Keratinocyte (primary cell): ENCODE results near the gene P2RX7. TPM values are rescaled to one million over a fixed set of nuclear protein-coding genes. Genes with fewer than 3 reads are reported as not detected.
A peak's percentile ranks its signal among the peaks of the same experiment; 100 is the strongest.

ENCODE experiments used
- DNase-seq: peaks from one replicate; pipeline ENCODE4 v3.0.0-alpha.2; 2011; ENCODE audit warnings: low read depth, missing footprints, low spot score
- FAIRE-seq: peaks from 2 replicates; lab custom pipeline; 2011; peaks lifted over from hg19 to GRCh38; lab: Jason Lieb, UNC
- H2AFZ ChIP-seq: 2 replicates; pipeline ENCODE4 v1.6.0; 2012; ENCODE audit warnings: low read length, control low read depth, inconsistent platforms; ENCODE audit not compliant: control insufficient read depth
- H3K27ac ChIP-seq: 2 replicates; pipeline ENCODE4 v1.5.1; 2011; ENCODE audit warnings: low read length; ENCODE audit not compliant: control insufficient read depth, insufficient read depth
- H3K27me3 ChIP-seq: 3 replicates; pipeline ENCODE4 v1.6.0; 2011; ENCODE audit warnings: low read length; ENCODE audit not compliant: control insufficient read depth, insufficient read depth; ENCODE audit errors: extremely low read depth
- H3K36me3 ChIP-seq, 2 experiments: 2 replicates in 1 of 2; 3 replicates in 1 of 2; pipeline ENCODE4 v1.5.1; 2011; ENCODE audit warnings: low read length in 2 of 2, mild to moderate bottlenecking in 1 of 2; ENCODE audit not compliant: control insufficient read depth in 2 of 2, insufficient read depth in 2 of 2; ENCODE audit errors: extremely low read depth in 1 of 2
- H3K4me1 ChIP-seq: 3 replicates; pipeline ENCODE4 v1.5.1; 2011; ENCODE audit warnings: low read length; ENCODE audit not compliant: control insufficient read depth, insufficient read depth; ENCODE audit errors: extremely low read depth
- H3K4me2 ChIP-seq: 3 replicates; pipeline ENCODE4 v1.6.0; 2011; ENCODE audit warnings: low read depth, low read length; ENCODE audit not compliant: control insufficient read depth, insufficient read depth; ENCODE audit errors: extremely low read depth
- H3K4me3 ChIP-seq, 3 experiments: fragments of 200-600 bp in 1 of 3; sonication (generic) in 1 of 3; 2 replicates in 2 of 3; 3 replicates in 1 of 3; pipeline ENCODE4 v1.5.1; 2011 to 2016; ENCODE audit warnings: low read length in 3 of 3, mild to moderate bottlenecking in 3 of 3, control low read depth in 2 of 3, inconsistent platforms in 1 of 3, low read depth in 1 of 3, mixed read lengths in 1 of 3, mixed run types in 1 of 3, moderate library complexity in 1 of 3; ENCODE audit not compliant: control insufficient read depth in 2 of 3, insufficient read depth in 2 of 3; ENCODE audit errors: extremely low read depth in 1 of 3
- H3K79me2 ChIP-seq: 2 replicates; pipeline ENCODE4 v1.6.0; 2012; ENCODE audit warnings: low read length; ENCODE audit not compliant: control insufficient read depth, insufficient read depth
- H3K9ac ChIP-seq: 3 replicates; pipeline ENCODE4 v1.6.0; 2011; ENCODE audit warnings: low read length; ENCODE audit not compliant: control insufficient read depth, insufficient read depth; ENCODE audit errors: extremely low read depth
- H3K9me1 ChIP-seq: 3 replicates; pipeline ENCODE4 v1.6.0; 2011; ENCODE audit warnings: low read length; ENCODE audit not compliant: control insufficient read depth, insufficient read depth; ENCODE audit errors: extremely low read depth
- H3K9me3 ChIP-seq: 2 replicates; pipeline ENCODE4 v1.5.1; 2012; ENCODE audit warnings: low read depth, low read length; ENCODE audit not compliant: control insufficient read depth
- H4K20me1 ChIP-seq: 3 replicates; pipeline ENCODE4 v1.6.0; 2011; ENCODE audit warnings: low read length; ENCODE audit not compliant: control insufficient read depth, insufficient read depth; ENCODE audit errors: extremely low read depth
- EZH2 ChIP-seq: IDR thresholded peaks from one replicate; pipeline ENCODE4 v1.6.1; 2012; ENCODE audit warnings: inconsistent platforms, mild to moderate bottlenecking, low read length, moderate library complexity
- dilution Hi-C: fragments of 300-500 bp; cut with MboI; formaldehyde crosslinking; loops from one replicate; pipeline ENCODE4 v1.7.0; 2020; ENCODE audit warnings: low sequenced_read_pairs; ENCODE audit not compliant: extremely low pct_ligation_motif_present
- polyA plus RNA-seq, 5 experiments: library from polyadenylated mRNA; depleted of rRNA in 3 of 5; stranded (reverse) in 3 of 5; stranded (forward) in 1 of 5; unstranded in 1 of 5; fragments of >200 nt; gene quantifications; 1 replicate in 1 of 5; 2 replicates in 3 of 5; 3 replicates in 1 of 5; pipeline versions ENCODE4 v1.2.1 to v1.2.3, GENCODE V29; 2011 to 2012; ENCODE audit warnings: missing spikeins in 2 of 5, low read depth in 1 of 5, low replicate concordance in 1 of 5
- TF ChIP-seq, protein P1 (sequence below), 3 experiments: IDR thresholded peaks in 1 of 3; conservative IDR thresholded peaks in 1 of 3; optimal IDR thresholded peaks in 1 of 3; 2 replicates in 2 of 3; 3 replicates in 1 of 3; pipeline versions ENCODE3 to v1.5.1; 2011; ENCODE audit warnings: low read length in 3 of 3, mild to moderate bottlenecking in 3 of 3, moderate library complexity in 2 of 3, control low read depth in 1 of 3, inconsistent platforms in 1 of 3; ENCODE audit not compliant: insufficient read depth in 2 of 3; ENCODE audit errors: extremely low read depth in 1 of 3

Gene P2RX7
- polyA plus RNA-seq, 1 donor (not counting 4 experiments of a cell fraction or from before 2014, with no cell fraction given) = 0.20 TPM

DNA sequence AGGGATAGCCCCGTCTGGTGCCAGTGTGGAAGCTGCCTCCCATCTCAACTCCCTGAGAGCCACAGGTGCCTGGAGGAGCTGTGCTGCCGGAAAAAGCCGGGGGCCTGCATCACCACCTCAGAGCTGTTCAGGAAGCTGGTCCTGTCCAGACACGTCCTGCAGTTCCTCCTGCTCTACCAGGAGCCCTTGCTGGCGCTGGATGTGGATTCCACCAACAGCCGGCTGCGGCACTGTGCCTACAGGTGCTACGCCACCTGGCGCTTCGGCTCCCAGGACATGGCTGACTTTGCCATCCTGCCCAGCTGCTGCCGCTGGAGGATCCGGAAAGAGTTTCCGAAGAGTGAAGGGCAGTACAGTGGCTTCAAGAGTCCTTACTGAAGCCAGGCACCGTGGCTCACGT is 51.7 kb downstream of the P2RX7 start:
- FAIRE-seq = peak; percentile 96
- H3K27ac ChIP-seq = no peak overlapping the region
- H3K36me3 ChIP-seq = no peaks in the 10 kb centered on the region
- dilution Hi-C loops = no loop called here
- no peaks in the 10 kb centered on the region for H3K9me1 ChIP-seq
- H3K4me1 ChIP-seq = peaks cover 11% of the 10 kb centered on the region
- H3K9ac ChIP-seq = no peak overlapping the region
- peak; percentile 87 for DNase-seq
- H3K9me3 ChIP-seq = no peaks in the 10 kb centered on the region
- H3K4me2 ChIP-seq = peak overlapping the region; percentile 71
- H2AFZ ChIP-seq = peak overlapping the region; percentile 82
- H3K79me2 ChIP-seq = no peaks in the 10 kb centered on the region
- H3K4me3 ChIP-seq = peak overlapping the region in 1 of 3 experiments; percentile 41
- no peak for TF ChIP-seq EZH2
- TF ChIP-seq, protein P1, sequence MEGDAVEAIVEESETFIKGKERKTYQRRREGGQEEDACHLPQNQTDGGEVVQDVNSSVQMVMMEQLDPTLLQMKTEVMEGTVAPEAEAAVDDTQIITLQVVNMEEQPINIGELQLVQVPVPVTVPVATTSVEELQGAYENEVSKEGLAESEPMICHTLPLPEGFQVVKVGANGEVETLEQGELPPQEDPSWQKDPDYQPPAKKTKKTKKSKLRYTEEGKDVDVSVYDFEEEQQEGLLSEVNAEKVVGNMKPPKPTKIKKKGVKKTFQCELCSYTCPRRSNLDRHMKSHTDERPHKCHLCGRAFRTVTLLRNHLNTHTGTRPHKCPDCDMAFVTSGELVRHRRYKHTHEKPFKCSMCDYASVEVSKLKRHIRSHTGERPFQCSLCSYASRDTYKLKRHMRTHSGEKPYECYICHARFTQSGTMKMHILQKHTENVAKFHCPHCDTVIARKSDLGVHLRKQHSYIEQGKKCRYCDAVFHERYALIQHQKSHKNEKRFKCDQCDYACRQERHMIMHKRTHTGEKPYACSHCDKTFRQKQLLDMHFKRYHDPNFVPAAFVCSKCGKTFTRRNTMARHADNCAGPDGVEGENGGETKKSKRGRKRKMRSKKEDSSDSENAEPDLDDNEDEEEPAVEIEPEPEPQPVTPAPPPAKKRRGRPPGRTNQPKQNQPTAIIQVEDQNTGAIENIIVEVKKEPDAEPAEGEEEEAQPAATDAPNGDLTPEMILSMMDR (optimal IDR thresholded peaks at IDR 0.05 in 1 of 3, IDR thresholded peaks at IDR 0.05 in 1 of 3, conservative IDR thresholded peaks at IDR 0.05 in 1 of 3; ENCODE audit: extremely low read depth in 1 of 3, insufficient read depth in 2 of 3, low read length in 3 of 3) = peak; percentile 55 to 83 (median 79)
- H3K27me3 ChIP-seq = no peaks in the 10 kb centered on the region
- no peaks in the 10 kb centered on the region for H4K20me1 ChIP-seq

DNA sequence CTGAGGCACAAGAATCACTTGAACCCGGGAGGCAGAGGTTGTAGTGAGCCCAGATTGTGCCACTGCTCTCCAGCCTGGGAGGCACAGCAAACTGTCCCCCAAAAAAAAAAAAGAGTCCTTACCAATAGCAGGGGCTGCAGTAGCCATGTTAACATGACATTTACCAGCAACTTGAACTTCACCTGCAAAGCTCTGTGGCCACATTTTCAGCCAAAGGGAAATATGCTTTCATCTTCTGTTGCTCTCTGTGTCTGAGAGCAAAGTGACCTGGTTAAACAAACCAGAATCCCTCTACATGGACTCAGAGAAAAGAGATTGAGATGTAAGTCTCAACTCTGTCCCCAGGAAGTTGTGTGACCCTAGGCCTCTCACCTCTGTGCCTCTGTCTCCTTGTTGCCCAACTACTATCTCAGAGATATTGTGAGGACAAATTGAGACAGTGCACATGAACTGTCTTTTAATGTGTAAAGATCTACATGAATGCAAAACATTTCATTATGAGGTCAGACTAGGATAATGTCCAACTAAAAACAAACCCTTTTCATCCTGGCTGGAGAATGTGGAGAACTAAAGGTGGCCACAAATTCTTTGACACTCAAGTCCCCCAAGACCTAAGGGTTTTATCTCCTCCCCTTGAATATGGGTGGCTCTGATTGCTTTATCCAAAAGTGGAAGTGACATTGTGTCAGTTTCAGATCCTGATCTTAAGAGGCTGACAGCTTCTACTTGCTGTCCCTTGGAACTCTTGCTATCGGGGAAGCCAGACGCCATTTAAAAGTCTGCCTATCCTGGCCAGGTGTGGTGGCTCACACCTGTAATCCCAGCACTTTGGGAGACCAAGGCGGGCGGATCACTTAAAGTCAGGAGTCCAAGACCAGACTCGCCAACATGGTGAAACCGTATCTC is 52.6 kb downstream of the P2RX7 start:
- H3K4me1 ChIP-seq = peaks cover 11% of the 10 kb centered on the region
- FAIRE-seq (no peak), DNase-seq (no peak)
- H3K9ac ChIP-seq = no peak overlapping the region
- dilution Hi-C loops = no loop called here
- H3K27me3 ChIP-seq = no peaks in the 10 kb centered on the region
- no peak overlapping the region for H3K4me3 ChIP-seq
- no peak for TF ChIP-seq EZH2
- TF ChIP-seq, protein P1 (optimal IDR thresholded peaks at IDR 0.05 in 1 of 3, IDR thresholded peaks at IDR 0.05 in 1 of 3, conservative IDR thresholded peaks at IDR 0.05 in 1 of 3; ENCODE audit: extremely low read depth in 1 of 3, insufficient read depth in 2 of 3, low read length in 3 of 3) = no peak
- no peaks in the 10 kb centered on the region for H4K20me1 ChIP-seq
- no peaks in the 10 kb centered on the region for H3K9me1 ChIP-seq
- H3K27ac ChIP-seq = no peak overlapping the region
- H2AFZ ChIP-seq = no peak overlapping the region
- no peaks in the 10 kb centered on the region for H3K9me3 ChIP-seq
- no peaks in the 10 kb centered on the region for H3K79me2 ChIP-seq
- H3K36me3 ChIP-seq = no peaks in the 10 kb centered on the region
- H3K4me2 ChIP-seq = peak overlapping the region; percentile 71
